Measurements from ENCODE around the gene NUP210.

The NUP210 gene

DNA sequence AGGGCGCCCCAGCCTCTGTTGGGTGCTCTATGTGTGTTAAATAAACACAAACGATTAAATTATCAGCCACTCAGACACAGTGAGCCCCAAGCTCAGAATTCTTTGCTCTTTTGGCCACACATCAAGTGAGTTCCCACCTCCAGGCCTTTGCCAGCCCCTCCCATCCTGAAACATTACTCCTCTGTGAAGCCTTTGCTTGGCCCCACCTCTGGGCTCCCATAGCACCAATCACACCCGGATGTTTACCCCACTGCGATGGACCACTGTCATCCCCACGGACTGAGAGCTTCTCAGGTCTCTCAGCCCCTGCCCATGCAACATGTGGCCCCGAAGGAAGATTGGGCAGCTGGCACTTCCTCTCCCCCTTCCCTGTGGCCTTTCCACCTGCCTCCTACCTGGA lies 85.1 kb downstream of the NUP210 start:
- no peaks in the 10 kb centered on the region for H3K9me3 ChIP-seq (ENCODE audit: severe bottlenecking)
- TF ChIP-seq, protein P1, sequence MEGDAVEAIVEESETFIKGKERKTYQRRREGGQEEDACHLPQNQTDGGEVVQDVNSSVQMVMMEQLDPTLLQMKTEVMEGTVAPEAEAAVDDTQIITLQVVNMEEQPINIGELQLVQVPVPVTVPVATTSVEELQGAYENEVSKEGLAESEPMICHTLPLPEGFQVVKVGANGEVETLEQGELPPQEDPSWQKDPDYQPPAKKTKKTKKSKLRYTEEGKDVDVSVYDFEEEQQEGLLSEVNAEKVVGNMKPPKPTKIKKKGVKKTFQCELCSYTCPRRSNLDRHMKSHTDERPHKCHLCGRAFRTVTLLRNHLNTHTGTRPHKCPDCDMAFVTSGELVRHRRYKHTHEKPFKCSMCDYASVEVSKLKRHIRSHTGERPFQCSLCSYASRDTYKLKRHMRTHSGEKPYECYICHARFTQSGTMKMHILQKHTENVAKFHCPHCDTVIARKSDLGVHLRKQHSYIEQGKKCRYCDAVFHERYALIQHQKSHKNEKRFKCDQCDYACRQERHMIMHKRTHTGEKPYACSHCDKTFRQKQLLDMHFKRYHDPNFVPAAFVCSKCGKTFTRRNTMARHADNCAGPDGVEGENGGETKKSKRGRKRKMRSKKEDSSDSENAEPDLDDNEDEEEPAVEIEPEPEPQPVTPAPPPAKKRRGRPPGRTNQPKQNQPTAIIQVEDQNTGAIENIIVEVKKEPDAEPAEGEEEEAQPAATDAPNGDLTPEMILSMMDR (IDR thresholded peaks at IDR 0.05; ENCODE audit: low read depth, low read length): no peak
- no peak overlapping the region for H3K4me3 ChIP-seq (ENCODE audit: low read depth, low read length)
- H3K27me3 ChIP-seq (ENCODE audit: insufficient read depth, low read depth, severe bottlenecking): no peaks in the 10 kb centered on the region
- no peak for DNase-seq
- H3K27ac ChIP-seq: no peak overlapping the region
- H3K36me3 ChIP-seq: peaks cover 75% of the 10 kb centered on the region

DNA sequence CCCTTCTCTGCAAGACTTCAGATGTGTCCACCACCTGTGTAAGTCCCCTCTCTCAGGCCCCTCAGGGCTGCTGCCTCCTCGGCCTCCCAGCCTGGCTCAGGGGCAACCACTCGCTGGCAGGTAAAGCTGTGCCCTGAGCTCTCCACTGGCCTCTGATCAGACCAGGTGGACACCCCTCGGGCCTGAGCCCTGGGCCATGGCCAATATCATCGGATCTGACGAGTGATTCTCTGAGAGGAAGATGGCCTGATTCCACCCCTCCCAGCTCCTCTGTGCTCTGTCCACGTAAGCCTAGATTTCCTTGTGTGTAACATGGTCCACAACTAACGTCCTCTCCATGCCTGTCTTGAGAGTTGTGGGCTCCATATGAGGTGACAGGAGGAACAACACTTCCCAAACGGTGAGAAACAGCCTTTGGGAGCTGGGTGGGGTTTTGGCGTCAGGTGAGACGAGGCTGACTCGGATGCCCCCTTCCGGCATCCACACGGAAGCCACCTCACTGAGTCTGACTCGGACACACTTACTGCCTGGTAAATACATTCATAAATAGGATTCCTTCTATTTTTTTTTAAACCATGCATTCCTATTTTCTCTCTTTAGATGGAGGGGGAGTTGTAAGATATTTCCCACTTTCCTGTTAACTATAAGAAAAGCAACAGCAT lies 86.8 kb downstream of the NUP210 start:
- H3K27ac ChIP-seq: no peak overlapping the region
- no peak for DNase-seq
- TF ChIP-seq, protein P1 (IDR thresholded peaks at IDR 0.05; ENCODE audit: low read depth, low read length): no peak
- H3K9me3 ChIP-seq (ENCODE audit: severe bottlenecking): no peaks in the 10 kb centered on the region
- no peak overlapping the region for H3K4me3 ChIP-seq (ENCODE audit: low read depth, low read length)
- H3K27me3 ChIP-seq (ENCODE audit: insufficient read depth, low read depth, severe bottlenecking): no peaks in the 10 kb centered on the region
- H3K36me3 ChIP-seq: peaks cover 72% of the 10 kb centered on the region

DNA sequence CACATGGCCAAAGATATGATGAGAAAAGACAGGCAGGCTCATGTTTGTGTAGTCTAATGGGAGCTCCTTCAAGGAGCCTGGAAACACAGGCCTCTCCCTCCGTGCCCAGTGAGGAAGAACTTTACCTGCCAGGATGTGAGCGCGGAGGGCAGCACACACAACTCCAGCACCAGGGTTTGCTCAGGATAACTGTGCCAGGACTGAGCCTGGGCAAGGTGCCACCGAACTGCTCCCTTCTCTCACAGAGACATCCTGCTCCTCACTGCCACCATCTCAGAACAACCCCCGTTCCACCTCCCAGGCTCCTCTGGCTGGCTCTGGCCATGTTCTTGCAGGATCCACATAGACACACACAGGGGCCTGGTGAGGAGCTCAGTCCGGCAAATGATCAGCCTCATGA lies 87.4 kb downstream of the NUP210 start:
- no peak overlapping the region for H3K27ac ChIP-seq
- peaks cover 74% of the 10 kb centered on the region for H3K36me3 ChIP-seq
- TF ChIP-seq, protein P1 (IDR thresholded peaks at IDR 0.05; ENCODE audit: low read depth, low read length): no peak
- H3K4me3 ChIP-seq (ENCODE audit: low read depth, low read length): no peak overlapping the region
- no peak for DNase-seq
- no peaks in the 10 kb centered on the region for H3K27me3 ChIP-seq (ENCODE audit: insufficient read depth, low read depth, severe bottlenecking)
- no peaks in the 10 kb centered on the region for H3K9me3 ChIP-seq (ENCODE audit: severe bottlenecking)

DNA sequence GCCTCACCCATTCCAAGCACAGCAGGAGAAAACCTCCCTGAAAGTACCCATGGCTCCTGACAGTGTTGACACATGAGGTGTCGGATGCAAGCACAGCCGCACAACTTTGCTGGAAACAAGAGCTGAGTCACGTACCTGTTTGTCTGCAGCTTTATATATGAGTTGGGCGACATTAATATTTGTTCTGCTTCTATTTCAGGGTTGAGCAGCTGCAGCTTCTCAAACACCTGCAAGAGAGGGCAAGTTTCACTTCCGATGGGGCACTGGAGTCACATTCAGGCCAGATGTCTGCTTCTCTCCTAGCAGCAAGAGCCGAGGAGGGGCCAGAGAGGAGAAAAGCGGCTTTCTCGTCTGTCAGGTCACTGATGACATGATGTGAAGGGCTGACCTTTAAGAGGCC lies 88.0 kb downstream of the NUP210 start:
- TF ChIP-seq, protein P1 (IDR thresholded peaks at IDR 0.05; ENCODE audit: low read depth, low read length): no peak
- no peaks in the 10 kb centered on the region for H3K9me3 ChIP-seq (ENCODE audit: severe bottlenecking)
- H3K36me3 ChIP-seq: peaks cover 74% of the 10 kb centered on the region
- no peak overlapping the region for H3K4me3 ChIP-seq (ENCODE audit: low read depth, low read length)
- DNase-seq: no peak
- H3K27ac ChIP-seq: no peak overlapping the region
- no peaks in the 10 kb centered on the region for H3K27me3 ChIP-seq (ENCODE audit: insufficient read depth, low read depth, severe bottlenecking)

DNA sequence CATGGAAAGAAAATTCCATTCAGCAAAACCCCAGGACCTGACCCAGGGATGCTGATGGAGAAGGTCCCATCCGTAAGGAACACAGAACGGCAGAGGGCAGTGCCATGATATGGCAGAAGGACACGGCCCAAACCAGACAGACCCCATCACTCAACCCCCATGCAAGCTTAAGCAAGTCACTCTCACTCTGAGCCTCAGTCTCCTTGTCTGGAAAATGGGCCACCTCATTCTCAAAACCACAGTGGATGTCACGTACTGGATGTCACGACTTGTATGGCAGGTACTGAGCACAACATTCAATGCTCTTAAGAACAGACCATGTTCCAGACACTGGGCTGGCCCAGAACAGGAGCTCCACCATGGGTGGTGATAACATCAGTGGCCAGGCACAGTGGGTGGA lies 90.4 kb downstream of the NUP210 start:
- no peak for DNase-seq
- no peak overlapping the region for H3K4me3 ChIP-seq (ENCODE audit: low read depth, low read length)
- no peaks in the 10 kb centered on the region for H3K9me3 ChIP-seq (ENCODE audit: severe bottlenecking)
- H3K36me3 ChIP-seq: peaks cover 84% of the 10 kb centered on the region
- H3K27me3 ChIP-seq (ENCODE audit: insufficient read depth, low read depth, severe bottlenecking): no peaks in the 10 kb centered on the region
- TF ChIP-seq, protein P1 (IDR thresholded peaks at IDR 0.05; ENCODE audit: low read depth, low read length): no peak
- no peak overlapping the region for H3K27ac ChIP-seq

DNA sequence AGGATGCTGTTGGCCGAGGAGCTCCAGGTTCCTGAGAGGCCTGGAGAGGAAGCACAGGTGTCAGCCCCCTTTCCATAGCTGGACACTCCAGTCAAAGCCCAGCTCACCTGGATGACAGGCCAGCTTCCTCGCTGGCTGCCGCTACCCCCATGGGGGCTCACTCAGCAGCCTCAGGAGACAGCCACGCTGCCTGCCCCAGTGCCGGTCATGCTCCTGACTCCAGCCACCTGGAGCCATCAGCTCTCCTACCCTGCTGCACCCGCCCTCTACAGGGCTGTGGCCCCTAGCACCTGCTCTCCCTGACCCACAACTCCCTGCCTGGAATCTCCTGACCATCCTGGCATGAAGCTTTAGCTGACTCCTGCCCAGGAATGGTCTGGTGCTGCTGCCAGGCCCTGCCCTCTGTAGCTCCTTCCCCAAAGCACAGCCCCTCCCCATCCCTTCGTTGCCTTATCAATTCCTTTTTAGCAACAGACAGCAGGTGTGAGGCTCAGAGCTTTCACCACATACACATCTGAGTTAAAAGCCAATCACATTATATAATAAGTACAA lies 94.2 kb downstream of the NUP210 start:
- DNase-seq: no peak
- Histone ChIP-seq H3K4me3 (ENCODE audit: low read depth, low read length) (no peak overlapping the region), H3K36me3 (peaks cover 91% of the 10 kb centered on the region), H3K27ac (no peak overlapping the region), H3K9me3 (ENCODE audit: severe bottlenecking) (no peaks in the 10 kb centered on the region), H3K27me3 (ENCODE audit: insufficient read depth, low read depth, severe bottlenecking) (no peaks in the 10 kb centered on the region)
- TF ChIP-seq, protein P1 (IDR thresholded peaks at IDR 0.05; ENCODE audit: low read depth, low read length): no peak
